Bronchial smooth muscle cell (primary cell): ENCODE measurements around the gene NAA38. TPM values are rescaled to one million over a fixed set of nuclear protein-coding genes. Genes with fewer than 3 reads are reported as not detected.

ENCODE experiments used
- total RNA-seq: library from RNA; depleted of rRNA; stranded (reverse); fragments of >200 nt; gene quantifications from 2 replicates; pipeline ENCODE4 v1.2.1, GENCODE V29; 2014

Gene NAA38, protein sequence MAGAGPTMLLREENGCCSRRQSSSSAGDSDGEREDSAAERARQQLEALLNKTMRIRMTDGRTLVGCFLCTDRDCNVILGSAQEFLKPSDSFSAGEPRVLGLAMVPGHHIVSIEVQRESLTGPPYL
- total RNA-seq, result 84.8 and 149 TPM in 2 replicates

DNA sequence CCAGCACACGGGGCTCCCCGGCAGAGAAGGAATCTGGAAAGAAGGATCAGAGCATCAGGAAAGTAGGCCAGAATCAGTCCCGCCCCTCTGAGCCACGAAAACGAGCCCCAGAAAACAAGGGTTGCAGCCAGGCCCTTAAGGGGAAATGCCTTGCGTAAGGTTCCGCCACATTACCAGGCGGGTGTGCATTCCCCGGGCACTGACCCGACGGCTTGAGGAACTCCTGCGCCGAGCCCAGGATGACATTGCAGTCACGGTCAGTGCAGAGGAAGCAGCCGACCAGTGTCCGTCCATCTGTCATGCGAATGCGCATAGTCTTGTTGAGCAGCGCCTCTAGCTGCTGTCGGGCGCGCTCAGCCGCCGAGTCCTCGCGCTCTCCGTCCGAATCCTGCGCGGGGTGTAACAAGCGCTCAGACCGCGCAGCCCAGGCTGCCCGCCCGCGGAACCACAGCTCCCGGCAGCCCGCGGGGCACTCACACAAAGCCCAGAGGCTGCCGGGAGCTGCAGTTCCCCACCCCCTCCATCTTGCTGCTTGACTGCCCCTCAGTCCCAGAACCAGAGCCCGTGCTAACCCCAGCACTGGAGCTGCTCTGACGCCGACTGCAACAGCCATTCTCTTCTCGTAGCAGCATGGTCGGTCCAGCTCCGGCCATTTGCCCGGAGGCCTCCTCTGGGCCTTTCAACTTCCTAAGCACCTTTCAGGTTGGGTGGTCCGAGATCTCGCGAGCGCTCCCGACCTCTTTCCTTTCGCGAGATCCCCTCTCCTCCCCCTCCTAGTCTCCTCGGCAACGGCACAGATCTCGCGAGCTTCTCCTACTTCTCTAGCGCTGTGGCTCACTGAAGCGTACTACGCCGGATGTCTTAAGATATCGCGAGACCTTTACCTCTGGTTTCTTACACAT lies at the start of gene NAA38:
TSS of gene NAA38 (minus strand) at position 749 of the 902 bp plus-strand sequence. CDS start at position 653, 96 bp downstream.

DNA sequence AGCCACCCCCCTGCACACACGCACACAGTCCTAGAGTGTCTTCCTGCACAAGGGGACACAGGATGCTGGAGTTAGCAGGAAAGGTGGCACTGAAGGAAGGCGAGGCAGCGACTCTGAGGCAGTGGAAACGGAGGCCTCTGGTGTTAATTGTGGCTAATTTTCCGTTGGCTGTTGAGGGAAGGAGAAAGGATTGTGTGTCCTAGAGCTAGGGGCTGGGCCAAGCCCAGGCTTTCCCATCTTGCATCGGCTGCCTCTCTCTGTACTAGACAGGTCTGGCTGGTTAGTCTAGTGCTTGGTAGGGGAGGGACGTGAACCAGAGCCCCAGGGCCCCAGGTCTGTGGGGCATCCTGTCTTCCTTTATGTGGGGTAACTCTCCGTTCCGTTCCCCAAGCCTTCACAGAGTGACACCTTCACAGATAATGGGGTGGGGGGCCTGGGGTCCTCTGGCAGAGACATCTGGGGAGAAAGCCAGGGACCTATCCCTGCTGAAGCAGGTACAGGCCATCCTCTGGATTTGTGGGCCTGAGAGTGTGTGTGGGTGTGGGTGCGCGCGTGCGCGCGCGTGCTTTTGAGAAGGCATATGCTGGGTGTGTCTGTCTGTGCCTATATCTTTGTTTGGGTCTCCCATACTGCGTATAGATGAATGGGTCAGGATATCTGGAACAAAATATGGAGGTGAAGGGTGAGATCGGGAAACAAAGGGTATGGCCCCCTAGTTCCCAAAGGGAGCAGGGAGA lies 31.0 kb upstream of the NAA38 start, which contains the start of gene CHD3:
TSS of gene CHD3 (plus strand) at position 606 of the 737 bp plus-strand sequence. CDS start 212 bp downstream, outside the sequence.

DNA sequence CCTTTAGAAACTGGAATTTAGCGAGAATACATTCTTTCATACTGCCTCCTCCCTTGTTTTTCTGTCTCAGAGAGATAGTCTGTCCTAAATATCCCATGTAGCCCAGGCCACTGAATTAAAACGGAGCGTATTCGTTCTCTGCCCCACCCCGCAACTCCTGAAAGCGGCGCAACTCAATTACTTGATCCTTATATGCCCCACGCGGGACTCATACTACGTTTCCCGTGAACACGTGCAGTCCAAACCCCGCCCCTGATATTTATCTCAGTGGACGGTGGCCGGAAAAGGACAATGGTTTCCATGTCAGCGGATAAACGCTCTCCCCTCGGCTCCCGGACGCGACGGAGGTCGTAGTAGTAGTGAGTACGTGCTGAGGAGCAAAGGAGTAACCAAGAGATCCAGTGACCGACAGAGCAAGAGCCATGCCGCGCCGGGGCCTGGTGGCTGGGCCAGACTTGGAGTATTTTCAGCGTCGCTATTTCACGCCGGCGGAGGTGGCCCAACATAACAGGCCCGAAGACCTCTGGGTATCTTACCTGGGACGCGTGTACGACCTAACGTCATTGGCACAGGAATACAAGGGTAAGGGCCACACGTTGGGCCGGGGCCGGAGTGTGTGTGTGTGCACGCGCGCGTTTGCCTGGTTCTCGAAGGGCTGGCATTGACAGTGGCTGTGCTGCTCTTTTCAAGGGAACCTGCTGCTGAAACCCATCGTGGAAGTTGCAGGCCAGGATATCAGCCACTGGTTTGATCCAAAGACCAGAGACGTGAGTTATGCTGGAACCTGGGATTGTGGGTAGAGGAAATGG lies 558 bp upstream of the NAA38 start, which contains the start of gene CYB5D1:
TSS of gene CYB5D1 (plus strand) at position 291 of the 809 bp plus-strand sequence. CDS start at position 423, 132 bp downstream.

DNA sequence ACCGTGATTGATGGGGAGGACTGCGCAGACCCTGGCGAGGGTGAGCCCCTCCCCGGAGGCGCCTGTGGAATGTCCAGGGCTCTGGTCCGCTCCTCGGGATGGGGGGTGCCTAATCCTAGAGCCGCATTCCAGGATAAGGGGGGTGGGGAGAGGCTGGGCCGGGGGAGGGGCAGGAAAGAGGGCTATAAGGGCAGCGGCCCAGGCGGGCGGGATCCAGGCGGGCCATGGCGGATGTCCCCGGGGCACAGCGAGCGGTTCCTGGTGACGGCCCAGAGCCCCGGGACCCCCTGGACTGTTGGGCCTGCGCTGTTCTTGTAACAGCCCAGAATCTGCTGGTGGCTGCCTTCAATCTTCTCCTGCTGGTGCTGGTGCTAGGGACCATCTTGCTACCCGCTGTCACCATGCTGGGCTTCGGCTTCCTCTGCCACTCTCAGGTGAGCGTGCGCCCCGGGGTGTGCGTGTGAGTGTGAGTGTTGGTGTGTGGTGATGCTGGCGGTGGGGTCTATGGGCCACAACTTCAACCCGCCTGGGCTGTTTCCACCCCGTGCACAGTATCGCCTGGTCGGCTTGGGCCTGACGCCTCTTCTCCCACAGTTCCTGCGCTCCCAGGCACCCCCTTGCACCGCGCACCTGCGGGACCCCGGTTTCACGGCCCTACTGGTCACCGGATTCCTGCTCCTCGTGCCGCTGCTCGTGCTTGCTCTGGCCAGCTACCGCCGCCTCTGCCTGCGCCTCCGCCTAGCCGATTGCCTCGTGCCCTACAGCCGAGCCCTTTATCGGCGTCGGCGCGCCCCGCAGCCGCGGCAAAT lies 2.3 kb downstream of the NAA38 start, which contains the start of gene TMEM88:
TSS of gene TMEM88 (plus strand) at position 216 of the 809 bp plus-strand sequence. CDS start at position 225, 9 bp downstream.

DNA sequence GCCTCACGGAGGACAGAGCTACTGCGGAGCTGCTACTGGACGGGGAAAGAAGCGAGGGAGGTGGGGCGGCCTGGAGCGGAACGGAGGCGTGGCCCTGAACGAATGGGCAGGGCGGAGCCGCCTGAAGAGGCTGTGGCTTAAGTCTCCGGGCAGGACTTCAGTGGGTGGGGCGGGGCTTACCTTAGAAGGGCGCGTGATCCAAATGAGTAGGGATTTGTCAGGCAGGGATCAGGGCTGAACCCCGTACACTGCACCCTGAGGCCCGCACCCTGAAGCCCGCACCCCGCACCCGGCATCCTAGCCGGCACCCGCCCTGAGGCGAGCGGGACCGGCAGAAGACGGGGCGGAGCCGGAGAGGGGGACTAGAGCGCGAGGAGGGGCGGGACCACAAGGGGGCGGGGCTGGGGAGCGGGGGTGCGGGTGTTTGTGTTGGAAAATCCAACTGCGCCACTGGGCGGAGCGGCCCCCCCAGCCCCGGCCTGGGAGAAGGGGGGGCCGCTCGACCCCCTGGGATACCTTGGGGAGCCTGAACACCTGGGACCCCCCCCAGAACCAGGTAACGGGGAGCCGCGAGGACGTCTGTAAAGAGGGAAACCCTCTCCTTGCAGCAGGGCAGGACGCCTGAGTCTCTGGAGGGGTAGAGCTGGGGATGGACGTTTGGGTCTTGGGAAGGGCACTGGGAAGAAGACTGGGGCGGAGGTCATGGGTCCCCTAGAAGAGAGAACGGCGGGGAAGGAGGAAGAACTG lies 23.4 kb downstream of the NAA38 start, which contains the start of gene KDM6B:
TSS of gene KDM6B (plus strand) at position 423 of the 747 bp plus-strand sequence. CDS start 11,338 bp downstream, outside the sequence.

Other genes with a start within 250 kb of the NAA38 start
- 31.5 and 35.0 TPM in 2 replicates for gene FXR2, start 242.7 kb downstream of the NAA38 start, total RNA-seq
- gene SAT2, start 229.7 kb downstream of the NAA38 start, total RNA-seq, result 55.3 and 67.3 TPM in 2 replicates
- gene SHBG, start 227.4 kb downstream of the NAA38 start, total RNA-seq, result 0.26 and 0.47 TPM in 2 replicates
- not detected in 2 replicates for gene ATP1B2, start 206.6 kb downstream of the NAA38 start, total RNA-seq
- 13.1 and 13.7 TPM in 2 replicates for gene TP53, start 170.1 kb downstream of the NAA38 start, total RNA-seq
- gene WRAP53, start 169.1 kb downstream of the NAA38 start, total RNA-seq, result 2.7 and 4.6 TPM in 2 replicates
- gene EFNB3, start 152.4 kb downstream of the NAA38 start, total RNA-seq, result 0.86 and 0.95 TPM in 2 replicates
- gene DNAH2, start 139.8 kb downstream of the NAA38 start, total RNA-seq, result under 0.01 and 0.16 TPM in 2 replicates
- 5.2 and 7.7 TPM in 2 replicates for gene KDM6B, start 23.3 kb downstream of the NAA38 start, total RNA-seq
- 0.16 and 0.26 TPM in 2 replicates for gene TMEM88, start 2.5 kb downstream of the NAA38 start, total RNA-seq
- gene CYB5D1, start 444 bp upstream of the NAA38 start, total RNA-seq, result 7.1 and 11.7 TPM in 2 replicates
- gene CHD3, start 31.2 kb upstream of the NAA38 start, total RNA-seq, result 229 and 439 TPM in 2 replicates
- 1.7 and 2.0 TPM in 2 replicates for gene RNF227, start 58.7 kb upstream of the NAA38 start, total RNA-seq
- 0.26 and 0.47 TPM in 2 replicates for gene KCNAB3, start 72.3 kb upstream of the NAA38 start, total RNA-seq
- gene TRAPPC1, start 74.4 kb upstream of the NAA38 start, total RNA-seq, result 62.2 and 66.2 TPM in 2 replicates
- 17.0 and 21.2 TPM in 2 replicates for gene CNTROB, start 74.6 kb upstream of the NAA38 start, total RNA-seq
- under 0.01 and 0.09 TPM in 2 replicates for gene GUCY2D, start 145.1 kb upstream of the NAA38 start, total RNA-seq
- gene ALOX15B, start 181.5 kb upstream of the NAA38 start, total RNA-seq, result not detected in 2 replicates
- gene ALOX12B, start 230.2 kb upstream of the NAA38 start, total RNA-seq, result not detected in 2 replicates